Liver (tissue), 9 donors: Measurements from ENCODE around the gene IL13. TPM values are rescaled to one million over a fixed set of nuclear protein-coding genes. Genes with fewer than 3 reads are reported as not detected.

Experiments
- DNase-seq: peaks from one replicate; pipeline ENCODE4 v3.0.0-alpha.2; 2017; ENCODE audit warnings: low spot score
- H3K27ac ChIP-seq, 2 donors: one replicate each; pipeline ENCODE4 v1.7.0; 2013; ENCODE audit warnings: inconsistent platforms in 2 of 2, low read length in 2 of 2, control low read depth in 1 of 2, low read depth in 1 of 2, mild to moderate bottlenecking in 1 of 2
- H3K27me3 ChIP-seq, 4 donors: one replicate each; pipeline versions ENCODE4 v1.6.1 to v1.7.0; 2013; ENCODE audit warnings: low read length in 3 of 4, inconsistent platforms in 1 of 4, mild to moderate bottlenecking in 1 of 4, moderate library complexity in 1 of 4; ENCODE audit not compliant: control insufficient read depth in 4 of 4, insufficient read depth in 4 of 4
- H3K36me3 ChIP-seq, 4 donors: one replicate each; pipeline versions ENCODE4 v1.6.1 to v1.7.0; 2013; ENCODE audit warnings: low read length in 3 of 4, mild to moderate bottlenecking in 3 of 4, low read depth in 1 of 4, moderate library complexity in 1 of 4; ENCODE audit not compliant: control insufficient read depth in 4 of 4, insufficient read depth in 3 of 4
- H3K4me1 ChIP-seq, 4 donors: one replicate each; pipeline versions ENCODE4 v1.6.1 to v1.7.0; 2013; ENCODE audit warnings: low read length in 3 of 4, mild to moderate bottlenecking in 3 of 4, moderate library complexity in 1 of 4; ENCODE audit not compliant: control insufficient read depth in 4 of 4, insufficient read depth in 4 of 4
- H3K4me3 ChIP-seq, 3 donors: one replicate each; pipeline versions ENCODE4 v1.6.1 to v1.7.0; 2013; ENCODE audit warnings: low read length in 3 of 3, control low read depth in 1 of 3, low read depth in 1 of 3, mild to moderate bottlenecking in 1 of 3
- H3K9ac ChIP-seq, 2 donors: one replicate each; pipeline ENCODE4 v1.7.0; 2013; ENCODE audit warnings: low read length in 2 of 2, mild to moderate bottlenecking in 2 of 2, moderate library complexity in 2 of 2, control low read depth in 1 of 2, low read depth in 1 of 2
- H3K9me3 ChIP-seq, 4 donors: one replicate each; pipeline versions ENCODE4 v1.6.1 to v1.7.0; 2013; ENCODE audit warnings: low read length in 3 of 4; ENCODE audit not compliant: control insufficient read depth in 4 of 4
- ATF3 ChIP-seq: IDR thresholded peaks from 2 replicates; pipeline ENCODE4 v1.6.1; 2016; ENCODE audit warnings: antibody characterized with exemption
- FOXA1 ChIP-seq: IDR thresholded peaks from 2 replicates; pipeline ENCODE4 v1.6.1; 2016; ENCODE audit warnings: antibody characterized with exemption
- GABPA ChIP-seq, 2 donors: IDR thresholded peaks in 1 of 2; conservative IDR thresholded peaks in 1 of 2; 2 replicates each; pipeline ENCODE4 v1.6.1; 2016; ENCODE audit warnings: antibody characterized with exemption in 2 of 2, mild to moderate bottlenecking in 1 of 2, moderate library complexity in 1 of 2
- HNF4A ChIP-seq, 2 donors: conservative IDR thresholded peaks; 2 replicates each; pipeline ENCODE4 v1.6.1; 2016; ENCODE audit warnings: antibody characterized with exemption in 2 of 2, mild to moderate bottlenecking in 2 of 2
- JUND ChIP-seq, 2 donors: IDR thresholded peaks; 2 replicates each; pipeline ENCODE4 v1.6.1; 2016; ENCODE audit warnings: antibody characterized with exemption in 2 of 2
- NR2F2 ChIP-seq: IDR thresholded peaks from 2 replicates; pipeline ENCODE4 v1.6.1; 2016; ENCODE audit warnings: antibody characterized with exemption
- RAD21 ChIP-seq, 2 donors: IDR thresholded peaks; 2 replicates each; pipeline ENCODE4 v1.6.1; 2016; ENCODE audit warnings: antibody characterized with exemption in 2 of 2, mild to moderate bottlenecking in 2 of 2
- REST ChIP-seq: IDR thresholded peaks from 2 replicates; pipeline ENCODE4 v1.6.1; 2016; ENCODE audit warnings: antibody characterized with exemption, mild to moderate bottlenecking
- RXRA ChIP-seq, 2 donors: IDR thresholded peaks; 2 replicates each; pipeline ENCODE4 v1.6.1; 2017 to 2018; ENCODE audit warnings: antibody characterized with exemption in 2 of 2, mild to moderate bottlenecking in 1 of 2
- SP1 ChIP-seq: IDR thresholded peaks from 2 replicates; pipeline ENCODE4 v1.6.1; 2018; ENCODE audit warnings: antibody characterized with exemption, mild to moderate bottlenecking
- YY1 ChIP-seq: IDR thresholded peaks from 2 replicates; pipeline ENCODE4 v1.6.1; 2016; ENCODE audit warnings: antibody characterized with exemption, mild to moderate bottlenecking
- WGBS: extraction: QIAGEN DNeasy Blood & Tissue Kit; methylation state at CpG from one replicate; pipeline ENCODE4 v1.1.7; 2013; 5-methylcytosine and 5-hydroxymethylcytosine counted together
- polyA plus RNA-seq, 2 donors: library from polyadenylated mRNA; stranded (reverse) in 1 of 2; unstranded in 1 of 2; fragments of 200-250 nt in 1 of 2; fragments of >200 nt in 1 of 2; fragmentation: Nextera tagmentation in 1 of 2; extraction: Ambion mirVana in 1 of 2; gene quantifications; one replicate each; pipeline versions ENCODE4 v1.2.1 to v1.2.3, GENCODE V29; 2013 to 2015
- total RNA-seq, 2 donors: library from RNA; depleted of rRNA; stranded (reverse); fragments of >200 nt; gene quantifications; one replicate each; pipeline ENCODE4 v1.2.3, GENCODE V29; 2014
- TF ChIP-seq, protein P1 (sequence below): IDR thresholded peaks from 2 replicates; pipeline ENCODE4 v1.6.1; 2016; ENCODE audit warnings: antibody characterized with exemption
- TF ChIP-seq, protein P2 (sequence below): IDR thresholded peaks from 2 replicates; pipeline ENCODE4 v1.6.1; 2016; ENCODE audit warnings: antibody characterized with exemption
- TF ChIP-seq, protein P3 (sequence below): fragments of 150-350 bp; IDR thresholded peaks from 2 replicates; pipeline ENCODE4 v1.5.1; 2017; ENCODE audit warnings: improper control_type of control experiment, low read depth, low read length; ENCODE audit not compliant: missing input control
- donor health status: healthy.
- donor health status: healthy.
- donor health status: healthy.
- donor health status: healthy.
- donor health status: healthy.

Gene IL13
- total and polyA plus RNA-seq, 4 donors, result not detected

GRCh38 chr5:132679166-132679565, 21.2 kb downstream of the IL13 start:
- H3K4me3 ChIP-seq, result no peak overlapping the region

GRCh38 chr5:132679717-132680380, 21.9 kb downstream of the IL13 start:
- no peaks in the 10 kb centered on the region for H3K36me3 ChIP-seq
- no peak overlapping the region for H3K27ac ChIP-seq
- TF ChIP-seq, protein P1, sequence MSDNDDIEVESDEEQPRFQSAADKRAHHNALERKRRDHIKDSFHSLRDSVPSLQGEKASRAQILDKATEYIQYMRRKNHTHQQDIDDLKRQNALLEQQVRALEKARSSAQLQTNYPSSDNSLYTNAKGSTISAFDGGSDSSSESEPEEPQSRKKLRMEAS, result no peak
- TF ChIP-seq GABPA (IDR thresholded peaks at IDR 0.05 in 1 of 2, conservative IDR thresholded peaks at IDR 0.05 in 1 of 2), result no peak
- TF ChIP-seq RAD21 (IDR thresholded peaks at IDR 0.05), result no peak
- no peak for TF ChIP-seq NR2F2
- TF ChIP-seq, protein P2, sequence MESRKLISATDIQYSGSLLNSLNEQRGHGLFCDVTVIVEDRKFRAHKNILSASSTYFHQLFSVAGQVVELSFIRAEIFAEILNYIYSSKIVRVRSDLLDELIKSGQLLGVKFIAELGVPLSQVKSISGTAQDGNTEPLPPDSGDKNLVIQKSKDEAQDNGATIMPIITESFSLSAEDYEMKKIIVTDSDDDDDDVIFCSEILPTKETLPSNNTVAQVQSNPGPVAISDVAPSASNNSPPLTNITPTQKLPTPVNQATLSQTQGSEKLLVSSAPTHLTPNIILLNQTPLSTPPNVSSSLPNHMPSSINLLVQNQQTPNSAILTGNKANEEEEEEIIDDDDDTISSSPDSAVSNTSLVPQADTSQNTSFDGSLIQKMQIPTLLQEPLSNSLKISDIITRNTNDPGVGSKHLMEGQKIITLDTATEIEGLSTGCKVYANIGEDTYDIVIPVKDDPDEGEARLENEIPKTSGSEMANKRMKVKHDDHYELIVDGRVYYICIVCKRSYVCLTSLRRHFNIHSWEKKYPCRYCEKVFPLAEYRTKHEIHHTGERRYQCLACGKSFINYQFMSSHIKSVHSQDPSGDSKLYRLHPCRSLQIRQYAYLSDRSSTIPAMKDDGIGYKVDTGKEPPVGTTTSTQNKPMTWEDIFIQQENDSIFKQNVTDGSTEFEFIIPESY, result no peak
- TF ChIP-seq FOXA1, result no peak
- no peak for TF ChIP-seq ATF3
- TF ChIP-seq JUND (IDR thresholded peaks at IDR 0.05), result no peak
- TF ChIP-seq RXRA (IDR thresholded peaks at IDR 0.05), result no peak
- no peak for TF ChIP-seq REST
- no peak for TF ChIP-seq HNF4A (conservative IDR thresholded peaks at IDR 0.05)
- no peak for DNase-seq
- 96% methylated on average over 15 of the region's 15 CpGs for WGBS
- no peak overlapping the region for H3K4me3 ChIP-seq
- no peaks in the 10 kb centered on the region for H3K27me3 ChIP-seq
- no peaks in the 10 kb centered on the region for H3K9me3 ChIP-seq
- no peaks in the 10 kb centered on the region for H3K4me1 ChIP-seq
- no peak overlapping the region for H3K9ac ChIP-seq

More at GRCh38 chr5:132679166-132679565, 21.2 kb downstream of the IL13 start:
- Histone ChIP-seq H3K27me3 (no peaks in the 10 kb centered on the region), H3K9me3 (no peaks in the 10 kb centered on the region), H3K27ac (no peak overlapping the region), H3K9ac (no peak overlapping the region), H3K36me3 (no peaks in the 10 kb centered on the region), H3K4me1 (no peaks in the 10 kb centered on the region)
- 94% methylated on average over 7 of the region's 7 CpGs for WGBS
- no peak for DNase-seq
- TF ChIP-seq, protein P2, result no peak
- no peak for TF ChIP-seq JUND (IDR thresholded peaks at IDR 0.05)
- TF ChIP-seq, protein P3, sequence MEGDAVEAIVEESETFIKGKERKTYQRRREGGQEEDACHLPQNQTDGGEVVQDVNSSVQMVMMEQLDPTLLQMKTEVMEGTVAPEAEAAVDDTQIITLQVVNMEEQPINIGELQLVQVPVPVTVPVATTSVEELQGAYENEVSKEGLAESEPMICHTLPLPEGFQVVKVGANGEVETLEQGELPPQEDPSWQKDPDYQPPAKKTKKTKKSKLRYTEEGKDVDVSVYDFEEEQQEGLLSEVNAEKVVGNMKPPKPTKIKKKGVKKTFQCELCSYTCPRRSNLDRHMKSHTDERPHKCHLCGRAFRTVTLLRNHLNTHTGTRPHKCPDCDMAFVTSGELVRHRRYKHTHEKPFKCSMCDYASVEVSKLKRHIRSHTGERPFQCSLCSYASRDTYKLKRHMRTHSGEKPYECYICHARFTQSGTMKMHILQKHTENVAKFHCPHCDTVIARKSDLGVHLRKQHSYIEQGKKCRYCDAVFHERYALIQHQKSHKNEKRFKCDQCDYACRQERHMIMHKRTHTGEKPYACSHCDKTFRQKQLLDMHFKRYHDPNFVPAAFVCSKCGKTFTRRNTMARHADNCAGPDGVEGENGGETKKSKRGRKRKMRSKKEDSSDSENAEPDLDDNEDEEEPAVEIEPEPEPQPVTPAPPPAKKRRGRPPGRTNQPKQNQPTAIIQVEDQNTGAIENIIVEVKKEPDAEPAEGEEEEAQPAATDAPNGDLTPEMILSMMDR, result no peak
- no peak for TF ChIP-seq RAD21 (IDR thresholded peaks at IDR 0.05)
- no peak for TF ChIP-seq SP1
- no peak for TF ChIP-seq YY1
- TF ChIP-seq, protein P1, result no peak
- TF ChIP-seq FOXA1, result no peak
- no peak for TF ChIP-seq NR2F2
- no peak for TF ChIP-seq RXRA (IDR thresholded peaks at IDR 0.05)
